Esophagus muscularis mucosa (tissue), 4 donors: ENCODE data around the gene TRIM24. TPM values are rescaled to one million over a fixed set of nuclear protein-coding genes. Genes with fewer than 3 reads are reported as not detected.

Source experiments
- DNase-seq: peaks from one replicate; pipeline ENCODE4 v3.0.0-alpha.2; 2017; ENCODE audit errors: extremely low spot score
- H3K27ac ChIP-seq, 4 donors: fragments of 200-600 bp; sonication (generic); replicated peaks in 1 of 4; 1 replicate in 3 of 4; 2 replicates in 1 of 4; pipeline ENCODE4 v1.5.1; 2016 to 2019; ENCODE audit warnings: mild to moderate bottlenecking in 1 of 4
- H3K27me3 ChIP-seq, 4 donors: fragments of 200-600 bp; sonication (generic); one replicate each; pipeline versions ENCODE4 v1.5.1 to v1.6.0; 2016 to 2019
- H3K36me3 ChIP-seq, 4 donors: fragments of 200-600 bp; sonication (generic); one replicate each; pipeline ENCODE4 v1.5.1; 2016 to 2019
- H3K4me1 ChIP-seq, 4 donors: fragments of 200-600 bp; sonication (generic); one replicate each; pipeline ENCODE4 v1.5.1; 2016 to 2019
- H3K4me3 ChIP-seq, 4 donors: fragments of 200-600 bp; sonication (generic); 1 replicate in 2 of 4; 2 replicates in 2 of 4; pipeline ENCODE4 v1.5.1; 2016 to 2019; ENCODE audit warnings: mild to moderate bottlenecking in 4 of 4, moderate library complexity in 1 of 4
- H3K9me3 ChIP-seq, 4 donors: fragments of 200-600 bp; sonication (generic); 1 replicate in 3 of 4; 2 replicates in 1 of 4; pipeline ENCODE4 v1.5.1; 2016 to 2019
- EP300 ChIP-seq: sonication (generic); formaldehyde crosslinking; IDR thresholded peaks from one replicate; pipeline ENCODE4 v1.6.1; 2017; ENCODE audit warnings: antibody characterized with exemption
- POLR2A ChIP-seq: fragments of 450-650 bp; IDR thresholded peaks from one replicate; pipeline ENCODE4 v1.6.1; 2017; ENCODE audit warnings: antibody characterized with exemption, moderate library complexity, mild to moderate bottlenecking, low read depth
- POLR2AphosphoS5 ChIP-seq, 2 donors: sonication (generic); formaldehyde crosslinking; IDR thresholded peaks; one replicate each; pipeline ENCODE4 v1.6.1; 2017; ENCODE audit warnings: antibody characterized with exemption in 2 of 2
- WGBS: methylation state at CpG from one replicate; pipeline ENCODE4 v1.1.5; 2018; 5-methylcytosine and 5-hydroxymethylcytosine counted together
- intact Hi-C: fragments of 100-400 bp; cut with DNase I; formaldehyde crosslinking; loops from one replicate; pipeline ENCODE4 v1.15.1; 2023
- total RNA-seq, 4 donors: library from RNA; depleted of rRNA; stranded (reverse); fragments of >200 nt; gene quantifications; one replicate each; pipeline versions ENCODE4 v1.1.0 to v1.2.1, GENCODE V29; 2016
- TF ChIP-seq, protein P1 (sequence below), 3 experiments: fragments of 200-600 bp in 2 of 3; fragments of 450-650 bp in 1 of 3; sonication (generic) in 2 of 3; IDR thresholded peaks; one replicate each; pipeline ENCODE4 v1.5.1; 2017 to 2019; ENCODE audit warnings: antibody characterized with exemption in 3 of 3, mild to moderate bottlenecking in 2 of 3, moderate library complexity in 1 of 3

TRIM24 gene
- total RNA-seq, 4 donors from 2014 or later: 8.7 to 15.6 (median 13.1) TPM

DNA sequence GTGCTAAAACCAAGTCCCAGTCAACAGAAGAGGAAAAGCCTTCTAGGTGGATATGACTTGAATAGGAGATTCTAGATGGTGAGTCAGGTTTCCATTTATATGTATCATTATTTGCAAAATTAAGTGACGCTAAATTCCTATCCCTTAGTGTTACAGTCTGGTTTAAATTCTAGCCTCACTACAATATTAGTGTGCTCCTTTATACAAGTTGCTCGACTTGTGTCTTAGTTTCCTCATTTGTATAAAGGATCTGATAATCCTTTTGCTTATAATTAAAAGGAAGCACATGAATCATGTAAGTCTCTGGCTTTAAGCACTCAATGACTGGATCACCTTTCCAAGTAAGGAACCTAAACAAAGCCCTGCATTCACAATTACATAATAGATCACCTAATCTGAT is 135.4 kb downstream of the TRIM24 start:
- DNase-seq: no peak
- Histone ChIP-seq H3K9me3 (no peaks in the 10 kb centered on the region), H3K27ac (no peak overlapping the region), H3K4me3 (no peak overlapping the region), H3K27me3 (no peaks in the 10 kb centered on the region), H3K4me1 (no peaks in the 10 kb centered on the region), H3K36me3 (no peaks in the 10 kb centered on the region)
- WGBS: 73% methylated on average over 2 of the region's 2 CpGs
- TF ChIP-seq POLR2AphosphoS5 (IDR thresholded peaks at IDR 0.05) (no peak), EP300 (no peak), POLR2A (no peak)
- TF ChIP-seq, protein P1, sequence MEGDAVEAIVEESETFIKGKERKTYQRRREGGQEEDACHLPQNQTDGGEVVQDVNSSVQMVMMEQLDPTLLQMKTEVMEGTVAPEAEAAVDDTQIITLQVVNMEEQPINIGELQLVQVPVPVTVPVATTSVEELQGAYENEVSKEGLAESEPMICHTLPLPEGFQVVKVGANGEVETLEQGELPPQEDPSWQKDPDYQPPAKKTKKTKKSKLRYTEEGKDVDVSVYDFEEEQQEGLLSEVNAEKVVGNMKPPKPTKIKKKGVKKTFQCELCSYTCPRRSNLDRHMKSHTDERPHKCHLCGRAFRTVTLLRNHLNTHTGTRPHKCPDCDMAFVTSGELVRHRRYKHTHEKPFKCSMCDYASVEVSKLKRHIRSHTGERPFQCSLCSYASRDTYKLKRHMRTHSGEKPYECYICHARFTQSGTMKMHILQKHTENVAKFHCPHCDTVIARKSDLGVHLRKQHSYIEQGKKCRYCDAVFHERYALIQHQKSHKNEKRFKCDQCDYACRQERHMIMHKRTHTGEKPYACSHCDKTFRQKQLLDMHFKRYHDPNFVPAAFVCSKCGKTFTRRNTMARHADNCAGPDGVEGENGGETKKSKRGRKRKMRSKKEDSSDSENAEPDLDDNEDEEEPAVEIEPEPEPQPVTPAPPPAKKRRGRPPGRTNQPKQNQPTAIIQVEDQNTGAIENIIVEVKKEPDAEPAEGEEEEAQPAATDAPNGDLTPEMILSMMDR (IDR thresholded peaks at IDR 0.05): no peak
- intact Hi-C loops: no loop called here

DNA sequence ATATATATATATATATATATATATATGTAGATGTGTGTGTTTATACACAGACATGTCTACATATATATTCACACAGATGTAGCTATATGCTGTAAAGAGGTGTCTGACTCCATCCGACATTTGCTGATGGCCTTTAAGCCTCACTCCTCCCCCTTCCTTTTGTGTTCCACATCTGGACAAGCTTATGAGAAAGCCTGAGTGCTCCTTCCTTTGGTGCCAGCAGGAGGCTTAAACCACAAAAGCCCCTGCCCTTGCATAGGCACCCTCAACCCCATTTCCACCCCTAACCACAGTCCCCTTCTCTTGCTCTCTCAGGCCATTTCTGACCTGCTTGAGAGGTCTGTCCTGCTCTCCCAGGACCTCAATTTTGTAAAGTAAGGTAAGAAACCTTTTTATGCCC is 142.4 kb downstream of the TRIM24 start:
- intact Hi-C loops: no loop called here
- Histone ChIP-seq H3K27me3 (no peaks in the 10 kb centered on the region), H3K36me3 (no peaks in the 10 kb centered on the region), H3K9me3 (no peaks in the 10 kb centered on the region), H3K27ac (no peak overlapping the region), H3K4me1 (no peaks in the 10 kb centered on the region), H3K4me3 (no peak overlapping the region)
- no peak for DNase-seq
- no peak for TF ChIP-seq POLR2A
- no peak for TF ChIP-seq POLR2AphosphoS5 (IDR thresholded peaks at IDR 0.05)
- TF ChIP-seq, protein P1 (IDR thresholded peaks at IDR 0.05): no peak
- TF ChIP-seq EP300: no peak
- 53% methylated on average over 1 of the region's 1 CpG for WGBS

DNA sequence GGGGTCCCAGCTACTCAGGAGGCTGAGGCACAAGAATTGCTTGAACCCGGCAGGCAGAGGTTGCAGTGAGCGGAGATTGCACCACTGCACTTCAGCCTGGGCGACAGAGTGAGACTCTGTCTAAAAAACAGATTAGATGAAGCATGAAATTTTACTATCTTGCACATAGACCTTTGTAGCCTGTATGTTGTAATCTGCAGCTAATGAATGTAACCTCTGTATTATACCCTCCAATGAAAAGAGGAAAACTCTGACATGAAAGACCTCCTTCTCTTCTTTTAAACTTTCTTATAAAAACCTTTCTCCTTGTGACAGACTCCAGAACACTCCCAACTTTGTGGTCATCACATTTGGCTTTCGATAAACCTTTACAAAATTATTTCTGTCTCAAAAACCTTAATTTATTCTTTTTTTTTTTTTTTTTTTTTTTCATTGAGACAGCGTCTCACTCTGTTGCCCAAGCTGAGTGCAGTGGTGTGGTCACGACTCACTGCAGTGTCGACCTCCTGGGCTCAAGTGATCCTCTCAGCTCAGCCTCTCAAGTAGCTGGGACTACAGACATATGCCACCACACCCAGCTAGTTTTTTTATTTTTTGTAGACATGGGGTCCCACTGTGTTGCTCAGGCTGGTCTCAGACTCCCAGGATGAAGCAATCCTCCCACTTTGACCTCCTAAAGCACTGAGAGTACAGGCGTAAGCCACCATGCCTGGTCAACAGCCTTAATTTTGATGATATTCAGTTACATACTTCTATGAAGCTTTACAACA is 143.7 kb downstream of the TRIM24 start:
- 84% methylated on average over 7 of the region's 8 CpGs for WGBS

DNA sequence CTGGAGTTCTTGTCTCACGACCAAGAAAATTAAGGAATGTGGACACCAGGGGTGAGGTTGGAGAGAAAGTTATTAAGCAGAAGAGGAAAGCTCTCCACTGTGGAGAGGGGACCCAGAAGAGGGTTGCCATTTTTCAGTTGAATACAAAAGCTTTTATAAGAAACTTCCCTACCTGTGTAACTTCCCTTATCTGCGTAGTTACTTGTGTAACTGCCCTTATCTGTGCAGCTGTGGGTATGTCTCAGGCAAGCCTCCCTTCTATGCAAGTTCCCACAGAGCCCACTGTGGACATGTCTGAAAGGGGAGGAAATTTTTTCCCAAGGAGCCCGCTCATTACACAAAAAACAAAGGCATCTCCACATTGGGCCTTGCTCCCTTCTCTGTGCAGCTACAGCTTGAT is 146.2 kb downstream of the TRIM24 start:
- intact Hi-C loops: no loop called here
- H3K27me3 ChIP-seq: no peaks in the 10 kb centered on the region
- no peaks in the 10 kb centered on the region for H3K9me3 ChIP-seq
- H3K4me3 ChIP-seq: no peak overlapping the region
- H3K27ac ChIP-seq: no peak overlapping the region
- H3K36me3 ChIP-seq: no peaks in the 10 kb centered on the region
- no peaks in the 10 kb centered on the region for H3K4me1 ChIP-seq
- DNase-seq: no peak
- TF ChIP-seq EP300: no peak
- WGBS: 90% methylated on average over 3 of the region's 3 CpGs

More for the DNA sequence above, 143.7 kb downstream of the TRIM24 start:
- H3K27ac ChIP-seq: no peak overlapping the region
- no peaks in the 10 kb centered on the region for H3K4me1 ChIP-seq
- TF ChIP-seq POLR2A (no peak), EP300 (no peak), POLR2AphosphoS5 (IDR thresholded peaks at IDR 0.05) (no peak)
- TF ChIP-seq, protein P1 (IDR thresholded peaks at IDR 0.05): no peak
- H3K9me3 ChIP-seq: no peaks in the 10 kb centered on the region
- no peaks in the 10 kb centered on the region for H3K27me3 ChIP-seq
- no peaks in the 10 kb centered on the region for H3K36me3 ChIP-seq
- intact Hi-C loops: no loop called here
- no peak for DNase-seq
- H3K4me3 ChIP-seq: no peak overlapping the region

DNA sequence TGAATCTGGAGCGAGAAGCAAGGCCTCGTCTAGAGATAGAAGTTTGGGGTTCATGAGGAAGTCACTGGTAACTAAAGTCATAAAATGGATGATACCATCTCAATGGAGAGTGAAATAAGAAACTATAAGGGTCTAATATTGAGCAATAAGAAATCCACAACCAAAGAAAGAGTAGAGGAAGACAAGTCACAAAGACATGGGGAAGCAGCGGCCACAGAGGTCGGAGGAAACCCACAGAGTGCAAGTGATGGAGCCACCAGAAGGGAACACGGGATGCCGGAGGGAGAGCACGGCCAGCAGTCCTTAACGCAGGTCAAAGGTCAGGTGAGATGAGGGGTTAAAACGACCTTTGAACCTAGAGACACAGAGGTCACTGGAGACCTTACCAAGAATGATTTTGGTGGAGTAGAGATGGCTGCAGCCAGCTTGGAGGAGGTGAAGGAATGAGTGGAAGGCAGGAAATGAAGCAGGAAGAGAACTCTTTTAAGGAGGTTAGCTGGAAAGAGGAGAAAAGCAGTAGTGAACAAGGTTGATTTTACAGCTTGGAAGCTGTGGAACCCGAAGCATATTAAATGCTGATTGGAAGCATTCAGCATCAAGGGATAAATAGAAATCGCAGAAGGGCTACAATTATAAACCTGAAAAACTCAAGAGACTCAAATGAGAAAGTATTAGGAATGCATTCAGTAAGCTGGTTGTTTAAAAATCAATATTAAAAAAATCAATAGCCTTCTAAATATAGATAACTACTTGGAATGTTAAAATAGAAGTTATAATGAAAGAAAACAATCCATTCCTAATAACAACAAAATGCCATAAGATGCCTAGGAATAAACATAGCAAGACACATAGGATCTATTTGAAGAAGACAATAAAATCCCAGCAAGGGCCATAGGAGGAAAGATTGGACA is 147.4 kb downstream of the TRIM24 start:
- Histone ChIP-seq H3K27ac (no peak overlapping the region), H3K4me3 (no peak overlapping the region), H3K27me3 (no peaks in the 10 kb centered on the region), H3K36me3 (no peaks in the 10 kb centered on the region), H3K4me1 (no peaks in the 10 kb centered on the region), H3K9me3 (no peaks in the 10 kb centered on the region)
- intact Hi-C loops: no loop called here
- WGBS: 66% methylated on average over 11 of the region's 11 CpGs
- no peak for DNase-seq
- TF ChIP-seq POLR2AphosphoS5 (IDR thresholded peaks at IDR 0.05): no peak
- TF ChIP-seq POLR2A: no peak
- no peak for TF ChIP-seq EP300
- TF ChIP-seq, protein P1 (IDR thresholded peaks at IDR 0.05): no peak
